ENCODE measurements around the gene ERVK3-1. TPM values are rescaled to one million over a fixed set of nuclear protein-coding genes. Genes with fewer than 3 reads are reported as not detected.

Gene ERVK3-1
- total and polyA plus RNA-seq, 2 of the 13 experiments (the other 11 are each of a cell fraction or from before 2014, with no cell fraction given) = 28.5 to 38.7 TPM

GRCh38 chr19:58262922-58263296 is 42.3 kb upstream of the ERVK3-1 start:
- H3K36me3 ChIP-seq (replicated peaks in 1 of 2; ENCODE audit: control insufficient read depth in 1 of 2, insufficient read depth in 2 of 2, low read length in 2 of 2) = peaks cover 10 to 45% of the 10 kb centered on the region in 2 experiments
- no peak overlapping the region for H2AFZ ChIP-seq (ENCODE audit: low read length)
- no TSS peak for BruUV-seq (replicated peaks)
- H3K9ac ChIP-seq (ENCODE audit: insufficient read depth, low read depth, low read length) = no peak overlapping the region
- H3K4me1 ChIP-seq (ENCODE audit: insufficient read depth, low read length) = no peaks in the 10 kb centered on the region
- in situ Hi-C loops (cut with HindIII; ENCODE audit: extremely low pct_ligation_motif_present, low pct_unique_long_range_greater_than_20kb) (loop anchor here (10.0 kb wide), 1 partner anchor 68 kb away; no protein-coding TSS in a partner anchor), intact Hi-C loops (cut with micrococcal nuclease; ENCODE audit: unreplicated experiment) (no loop called here)
- no peak overlapping the region for H3K27ac ChIP-seq (ENCODE audit: extremely low read length, insufficient read depth, low read length)
- H3K4me2 ChIP-seq (ENCODE audit: low read depth, low read length) = no peak overlapping the region
- peaks cover 99% of the 10 kb centered on the region for H3K9me3 ChIP-seq (ENCODE audit: low read length)
- H3K4me3 ChIP-seq (replicated peaks in 1 of 3; ENCODE audit: insufficient read depth in 1 of 3, low read depth in 2 of 3, low read length in 3 of 3) = no peak overlapping the region
- POLR2A ChIA-PET = interaction anchor here (1.0 kb wide), 1 partner anchor 16 kb away, joined by 3 read pairs; the partner anchor contains the start of gene ZNF8
- H4K20me1 ChIP-seq (ENCODE audit: insufficient read depth, low read length) = no peaks in the 10 kb centered on the region
- ATAC-seq = no peak
- CTCF ChIA-PET (ENCODE audit: low intra/inter-chr PET ratio, low total read pairs) = no interaction called here
- no peaks in the 10 kb centered on the region for H3K27me3 ChIP-seq (ENCODE audit: control insufficient read depth in 1 of 2, insufficient read depth in 2 of 2, low read length in 2 of 2)
- WGBS (ENCODE audit: low lambda C conversion rate) = 96% methylated on average over 7 of the region's 7 CpGs
- TF ChIP-seq TFDP2 (CRISPR knock-in tag; IDR thresholded peaks at IDR 0.05) (no peak), SIN3A (IDR thresholded peaks at IDR 0.05; ENCODE audit: borderline replicate concordance, low read depth, low read length) (no peak), MBD4 (IDR thresholded peaks at IDR 0.05; ENCODE audit: borderline replicate concordance, low read length) (no peak), KLF9 (CRISPR knock-in tag; IDR thresholded peaks at IDR 0.05; ENCODE audit: low read depth) (no peak), ZNF232 (CRISPR knock-in tag; IDR thresholded peaks at IDR 0.05; ENCODE audit: borderline replicate concordance) (no peak), ZNF362 (CRISPR knock-in tag; IDR thresholded peaks at IDR 0.05; ENCODE audit: borderline replicate concordance) (no peak), FOSL1 (CRISPR knock-in tag; IDR thresholded peaks at IDR 0.05; ENCODE audit: borderline replicate concordance) (no peak), SCMH1 (CRISPR knock-in tag; IDR thresholded peaks at IDR 0.05; ENCODE audit: borderline replicate concordance) (no peak)
- no peak for FAIRE-seq
- no peak for DNase-seq (ENCODE audit: low spot score)
- H3K79me2 ChIP-seq (ENCODE audit: insufficient read depth, low read length) = no peaks in the 10 kb centered on the region
